Measurements from ENCODE around the gene S100A6. TPM values are rescaled to one million over a fixed set of nuclear protein-coding genes. Genes with fewer than 3 reads are reported as not detected.

S100A6 gene
- total RNA-seq, 1 donor from 2014 or later: 754 TPM

- no peak for DNase-seq (ENCODE audit: low read depth)
- peaks cover 3% of the 10 kb centered on the region for H3K27me3 ChIP-seq (ENCODE audit: control insufficient read depth, insufficient read depth, low read length)
- no peak overlapping the region for H3K4me3 ChIP-seq (ENCODE audit: low read depth, low read length)
- TF ChIP-seq CTCF (IDR thresholded peaks at IDR 0.05; ENCODE audit: insufficient read depth, low read length, poor library complexity, severe bottlenecking): no peak
- no peaks in the 10 kb centered on the region for H3K36me3 ChIP-seq (ENCODE audit: control insufficient read depth, insufficient read depth, low read length)
Observed at GRCh38 chr1:153490272-153491051, 45.3 kb downstream of the S100A6 start.

- H3K36me3 ChIP-seq (ENCODE audit: control insufficient read depth, insufficient read depth, low read length): no peaks in the 10 kb centered on the region
- H3K4me3 ChIP-seq (ENCODE audit: low read depth, low read length): no peak overlapping the region
- H3K27me3 ChIP-seq (ENCODE audit: control insufficient read depth, insufficient read depth, low read length): peaks cover 10% of the 10 kb centered on the region
- DNase-seq (ENCODE audit: low read depth): no peak
- no peak for TF ChIP-seq CTCF (IDR thresholded peaks at IDR 0.05; ENCODE audit: insufficient read depth, low read length, poor library complexity, severe bottlenecking)
Observed at GRCh38 chr1:153488731-153489130, 47.1 kb downstream of the S100A6 start.

- peaks cover 11% of the 10 kb centered on the region for H3K27me3 ChIP-seq (ENCODE audit: control insufficient read depth, insufficient read depth, low read length)
- no peak overlapping the region for H3K4me3 ChIP-seq (ENCODE audit: low read depth, low read length)
- DNase-seq (ENCODE audit: low read depth): no peak
- no peak for TF ChIP-seq CTCF (IDR thresholded peaks at IDR 0.05; ENCODE audit: insufficient read depth, low read length, poor library complexity, severe bottlenecking)
- H3K36me3 ChIP-seq (ENCODE audit: control insufficient read depth, insufficient read depth, low read length): no peaks in the 10 kb centered on the region
Observed at GRCh38 chr1:153487707-153488106, 48.1 kb downstream of the S100A6 start.

- peaks cover 11% of the 10 kb centered on the region for H3K27me3 ChIP-seq (ENCODE audit: control insufficient read depth, insufficient read depth, low read length)
- DNase-seq (ENCODE audit: low read depth): no peak
- no peak overlapping the region for H3K4me3 ChIP-seq (ENCODE audit: low read depth, low read length)
- no peak for TF ChIP-seq CTCF (IDR thresholded peaks at IDR 0.05; ENCODE audit: insufficient read depth, low read length, poor library complexity, severe bottlenecking)
- H3K36me3 ChIP-seq (ENCODE audit: control insufficient read depth, insufficient read depth, low read length): no peaks in the 10 kb centered on the region
Observed at GRCh38 chr1:153485863-153486262, 49.9 kb downstream of the S100A6 start.

Other genes with a start within 250 kb of the S100A6 start
- gene PGLYRP3, start 223.0 kb downstream of the S100A6 start, total RNA-seq: not detected in 2 replicates
- gene PGLYRP4, start 187.2 kb downstream of the S100A6 start, total RNA-seq: 0.07 and 0.71 TPM in 2 replicates
- gene S100A9, start 178.1 kb downstream of the S100A6 start, total RNA-seq: 35.3 and 55.9 TPM in 2 replicates
- not detected in 2 replicates for gene S100A12, start 160.4 kb downstream of the S100A6 start, total RNA-seq
- not detected in 2 replicates for gene S100A8, start 144.9 kb downstream of the S100A6 start, total RNA-seq
- gene S100A7A, start 119.5 kb downstream of the S100A6 start, total RNA-seq: not detected in 2 replicates
- not detected in 2 replicates for gene S100A7, start 75.3 kb downstream of the S100A6 start, total RNA-seq
- 0.75 TPM in 1 of 2 replicates, not detected in the other for gene S100A5, start 4.9 kb upstream of the S100A6 start, total RNA-seq
- 2.7 and 7.1 TPM in 2 replicates for gene S100A4, start 9.8 kb upstream of the S100A6 start, total RNA-seq
- 5.8 and 12.0 TPM in 2 replicates for gene S100A3, start 13.3 kb upstream of the S100A6 start, total RNA-seq
- 16.1 and 27.5 TPM in 2 replicates for gene S100A2, start 29.9 kb upstream of the S100A6 start, total RNA-seq
- gene S100A16, start 77.1 kb upstream of the S100A6 start, total RNA-seq: 480 and 499 TPM in 2 replicates
- 4.2 and 4.4 TPM in 2 replicates for gene S100A14, start 80.3 kb upstream of the S100A6 start, total RNA-seq
- 171 and 183 TPM in 2 replicates for gene S100A13, start 91.5 kb upstream of the S100A6 start, total RNA-seq
- 1.3 and 2.0 TPM in 2 replicates for gene S100A1, start 92.4 kb upstream of the S100A6 start, total RNA-seq
- 54.8 and 58.1 TPM in 2 replicates for gene CHTOP, start 98.1 kb upstream of the S100A6 start, total RNA-seq
- 61.0 and 65.0 TPM in 2 replicates for gene SNAPIN, start 122.7 kb upstream of the S100A6 start, total RNA-seq
- 231 and 250 TPM in 2 replicates for gene ILF2, start 135.0 kb upstream of the S100A6 start, total RNA-seq
- gene NPR1, start 142.7 kb upstream of the S100A6 start, total RNA-seq: 2.0 and 2.1 TPM in 2 replicates
- 33.8 and 36.4 TPM in 2 replicates for gene INTS3, start 192.1 kb upstream of the S100A6 start, total RNA-seq
- 2.7 and 6.2 TPM in 2 replicates for gene SLC27A3, start 239.4 kb upstream of the S100A6 start, total RNA-seq

All from kidney epithelial cell (primary cell).